Activated CD4-positive, alpha-beta memory T cell treated with anti-CD3 and anti-CD28 coated beads, Interleukin-2, amount 10 ng/mL, durations not matched to agents 7 days and 5 days (primary cell): Measurements from ENCODE around the gene NELFB. TPM values are rescaled to one million over a fixed set of nuclear protein-coding genes. Genes with fewer than 3 reads are reported as not detected.
"Not testable (repeated sequence)": the region's sequence is repeated elsewhere in the genome, so short reads cannot be mapped to it uniquely, and the experiment has no call there.

ENCODE experiments used
- CTCF ChIA-PET: fragments of 350-600 bp; sonication (Branson Sonifier 250); formaldehyde crosslinking; loops from one replicate; lab custom pipeline; 2021; ENCODE audit warnings: antibody characterized with exemption, inconsistent platforms; lab: Charles Lee
- POLR2A ChIA-PET: fragments of 350-600 bp; sonication (Branson Sonifier 250); formaldehyde crosslinking; loops from one replicate; lab custom pipeline; 2021; ENCODE audit warnings: antibody characterized with exemption; lab: Charles Lee
- DNase-seq: peaks from one replicate; pipeline ENCODE4 v3.0.0-alpha.2; 2020
- H3K27ac Mint-ChIP-seq: one replicate; pipeline ENCODE4 v1.8.0; 2021; ENCODE audit warnings: mild to moderate bottlenecking, mixed read lengths
- H3K27me3 Mint-ChIP-seq: one replicate; pipeline ENCODE4 v1.8.0; 2021; ENCODE audit warnings: mixed read lengths
- H3K36me3 Mint-ChIP-seq: one replicate; pipeline ENCODE4 v1.8.0; 2021; ENCODE audit warnings: low read depth, mixed read lengths
- H3K4me1 Mint-ChIP-seq: one replicate; pipeline ENCODE4 v1.8.0; 2021; ENCODE audit warnings: mixed read lengths
- H3K4me3 Mint-ChIP-seq: one replicate; pipeline ENCODE4 v1.8.0; 2021; ENCODE audit warnings: mild to moderate bottlenecking, mixed read lengths
- H3K9me3 Mint-ChIP-seq: one replicate; pipeline ENCODE4 v1.8.0; 2021; ENCODE audit warnings: mixed read lengths
- total RNA-seq, 2 experiments: library from RNA; stranded (reverse); gene quantifications; one replicate each; pipeline ENCODE4 v1.2.3, GENCODE V29; 2021

The NELFB gene
- total RNA-seq, 2 experiments from 2014 or later, result 58.8 to 59.6 TPM

DNA sequence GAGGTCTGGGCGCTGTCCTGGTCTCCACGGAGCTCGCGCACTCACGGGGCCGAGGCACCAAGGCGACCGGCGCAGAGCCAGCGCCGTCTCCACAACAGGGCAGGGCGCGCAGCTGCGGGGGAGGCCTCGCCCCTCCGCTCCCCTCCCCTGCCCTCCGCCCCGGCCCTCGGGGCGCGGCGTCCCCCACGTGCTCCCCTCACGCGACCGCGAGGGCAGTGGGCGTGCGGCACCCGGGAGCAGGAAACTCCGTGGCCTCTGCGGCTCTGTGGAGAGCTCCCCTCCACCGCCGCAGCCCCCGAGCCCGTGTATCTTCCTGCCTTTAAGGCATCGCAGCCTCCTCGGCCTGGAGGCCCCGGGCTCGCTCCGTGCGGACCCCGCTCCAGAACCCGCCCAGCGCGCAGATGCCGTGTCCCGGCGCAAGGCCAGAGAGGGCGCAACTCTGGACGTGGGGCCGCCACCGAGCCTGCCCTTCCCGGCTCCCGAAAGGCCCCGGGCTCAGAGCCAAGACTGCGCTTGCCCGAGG lies 14.7 kb upstream of the NELFB start:
- peaks cover 30% of the 10 kb centered on the region for H3K36me3 Mint-ChIP-seq
- H3K27me3 Mint-ChIP-seq, result no peaks in the 10 kb centered on the region
- no peaks in the 10 kb centered on the region for H3K9me3 Mint-ChIP-seq
- POLR2A ChIA-PET, result interaction anchor here (0.6 to 10.4 kb wide), 64 partner anchors 10 to 837 kb away, joined by 3 to 251 read pairs (median 4); partner anchors contain the start of genes AJM1, ANAPC2, CLIC3 and CYSRT1
- DNase-seq, result peak; percentile 75
- H3K4me1 Mint-ChIP-seq, result peaks cover 47% of the 10 kb centered on the region
- H3K4me3 Mint-ChIP-seq, result peak overlapping the region; percentile 72
- CTCF ChIA-PET, result interaction anchor here (0.9 to 2.6 kb wide), 9 partner anchors 13 to 214 kb away, joined by 3 to 12 read pairs (median 4); partner anchors contain the start of genes CYSRT1, NELFB, RNF224 and TOR4A
- peak overlapping the region; percentile 67 for H3K27ac Mint-ChIP-seq

DNA sequence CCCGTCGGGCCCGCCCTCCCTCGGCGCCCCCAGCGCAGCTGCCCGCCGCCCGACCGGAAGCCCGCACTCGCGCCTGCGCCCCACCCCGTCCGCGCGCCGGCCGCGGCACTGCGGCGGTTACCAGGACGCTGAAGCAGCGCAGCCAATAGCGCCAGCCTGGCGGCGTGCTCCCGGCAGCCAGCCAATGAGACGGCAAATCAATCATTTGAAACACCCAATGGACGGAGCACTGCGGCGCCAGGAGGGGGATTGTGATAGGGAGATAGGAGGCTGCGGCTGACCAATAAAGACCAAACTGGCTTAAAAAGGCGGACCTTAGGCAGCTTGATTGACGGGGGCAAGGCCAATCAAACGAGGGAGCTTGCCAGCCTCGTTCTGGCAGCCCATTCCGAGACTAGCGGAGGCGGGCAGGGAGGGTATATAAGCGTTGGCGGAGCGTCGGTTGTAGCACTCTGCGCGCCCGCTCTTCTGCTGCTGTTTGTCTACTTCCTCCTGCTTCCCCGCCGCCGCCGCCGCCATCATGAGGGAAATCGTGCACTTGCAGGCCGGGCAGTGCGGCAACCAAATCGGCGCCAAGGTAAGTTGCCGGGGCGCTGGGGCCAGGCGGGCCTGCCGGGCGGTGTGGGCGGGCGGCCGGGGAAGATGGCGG lies 14.2 kb upstream of the NELFB start, which contains the start of gene TUBB4B:
TSS of gene TUBB4B (plus strand) at position 447 of the 649 bp plus-strand sequence. CDS start at position 521, 74 bp downstream.
- Mint-ChIP-seq H3K4me3 (peak within 1 kb of the TSS; percentile 88), H3K36me3 (peaks cover 30% of the 10 kb centered on the region), H3K27me3 (no peaks in the 10 kb centered on the region), H3K4me1 (peaks cover 47% of the 10 kb centered on the region), H3K27ac (peak within 1 kb of the TSS; percentile 94), H3K9me3 (no peaks in the 10 kb centered on the region)
- CTCF ChIA-PET, result interaction anchor here (0.8 to 2.6 kb wide), 11 partner anchors 13 to 214 kb away, joined by 3 to 12 read pairs (median 4); partner anchors contain the start of genes CYSRT1, NELFB, RNF224 and TOR4A
- DNase-seq, result peak; percentile 99
- POLR2A ChIA-PET, result interaction anchor here (0.6 to 10.4 kb wide), 66 partner anchors 11 to 838 kb away, joined by 3 to 251 read pairs (median 4); partner anchors contain the start of genes AJM1, ANAPC2, CLIC3 and CYSRT1

DNA sequence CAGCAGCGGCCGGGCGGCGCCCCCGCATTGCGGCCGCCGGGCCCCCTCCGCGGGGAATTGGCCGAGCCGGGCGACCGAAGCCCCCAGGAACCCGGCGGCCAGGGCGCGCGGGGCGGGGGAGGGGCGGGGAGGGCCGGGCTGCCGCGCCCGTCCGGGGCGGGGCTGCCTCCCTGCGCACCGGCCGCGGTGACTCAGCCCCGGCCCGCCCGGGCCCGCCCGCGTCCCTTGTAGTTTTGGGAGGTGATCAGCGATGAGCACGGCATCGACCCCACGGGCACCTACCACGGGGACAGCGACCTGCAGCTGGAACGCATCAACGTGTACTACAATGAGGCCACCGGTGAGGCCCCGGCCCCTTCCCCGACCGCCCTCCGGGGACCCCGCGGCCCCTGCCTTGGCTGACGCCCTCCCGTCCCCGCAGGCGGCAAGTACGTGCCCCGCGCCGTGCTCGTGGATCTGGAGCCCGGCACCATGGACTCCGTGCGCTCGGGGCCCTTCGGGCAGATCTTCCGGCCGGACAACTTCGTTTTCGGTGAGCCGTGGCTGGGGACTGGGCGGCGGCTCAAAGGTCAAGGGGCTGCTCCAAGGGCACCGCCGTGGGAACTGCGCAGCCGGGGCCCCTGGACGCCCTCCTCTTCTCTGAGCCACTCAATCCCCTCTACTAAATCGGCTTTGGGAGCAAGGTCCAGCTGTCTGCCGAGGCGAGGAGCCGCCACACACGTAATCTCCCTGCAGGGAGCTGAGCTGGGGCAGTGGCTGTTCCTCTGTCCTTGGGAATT lies 13.4 kb upstream of the NELFB start:
- Mint-ChIP-seq H3K27ac (peak overlapping the region; percentile 72), H3K4me3 (peak overlapping the region; percentile 88), H3K36me3 (peaks cover 30% of the 10 kb centered on the region), H3K4me1 (peaks cover 45% of the 10 kb centered on the region), H3K9me3 (no peaks in the 10 kb centered on the region), H3K27me3 (no peaks in the 10 kb centered on the region)
- peak; percentile 75 for DNase-seq
- ChIA-PET POLR2A (interaction anchor here (0.6 to 10.4 kb wide), 50 partner anchors 11 to 513 kb away, joined by 3 to 251 read pairs (median 4); partner anchors contain the start of genes ANAPC2, CYSRT1, DPH7 and DPP7), CTCF (interaction anchor here (0.5 to 2.5 kb wide), 9 partner anchors 13 to 212 kb away, joined by 3 to 12 read pairs (median 4); partner anchors contain the start of genes CYSRT1, NELFB, RNF224 and TOR4A)

DNA sequence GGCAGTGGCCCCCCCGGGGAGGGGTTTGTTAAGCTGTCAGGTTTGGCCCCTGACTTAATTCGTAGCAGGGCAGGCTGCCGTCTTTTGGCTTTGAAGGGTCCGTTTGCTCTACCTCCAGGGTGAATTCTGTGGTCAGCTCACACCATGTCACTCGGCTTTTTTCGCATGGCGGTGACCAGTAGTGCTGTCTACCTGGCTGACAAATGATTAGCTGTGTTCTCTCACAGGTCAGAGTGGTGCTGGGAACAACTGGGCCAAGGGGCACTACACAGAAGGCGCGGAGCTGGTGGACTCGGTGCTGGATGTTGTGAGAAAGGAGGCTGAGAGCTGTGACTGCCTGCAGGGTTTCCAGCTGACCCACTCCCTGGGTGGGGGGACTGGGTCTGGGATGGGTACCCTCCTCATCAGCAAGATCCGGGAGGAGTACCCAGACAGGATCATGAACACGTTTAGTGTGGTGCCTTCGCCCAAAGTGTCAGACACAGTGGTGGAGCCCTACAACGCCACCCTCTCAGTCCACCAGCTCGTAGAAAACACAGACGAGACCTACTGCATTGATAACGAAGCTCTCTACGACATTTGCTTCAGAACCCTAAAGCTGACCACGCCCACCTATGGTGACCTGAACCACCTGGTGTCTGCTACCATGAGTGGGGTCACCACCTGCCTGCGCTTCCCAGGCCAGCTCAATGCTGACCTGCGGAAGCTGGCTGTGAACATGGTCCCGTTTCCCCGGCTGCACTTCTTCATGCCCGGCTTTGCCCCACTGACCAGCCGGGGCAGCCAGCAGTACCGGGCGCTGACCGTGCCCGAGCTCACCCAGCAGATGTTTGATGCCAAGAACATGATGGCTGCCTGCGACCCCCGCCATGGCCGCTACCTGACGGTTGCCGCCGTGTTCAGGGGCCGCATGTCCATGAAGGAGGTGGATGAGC lies 12.6 kb upstream of the NELFB start:
- CTCF ChIA-PET, result interaction anchor here (0.5 to 1.0 kb wide), 4 partner anchors 12 to 429 kb away, joined by 3 to 4 read pairs (median 3); no protein-coding TSS in a partner anchor

DNA sequence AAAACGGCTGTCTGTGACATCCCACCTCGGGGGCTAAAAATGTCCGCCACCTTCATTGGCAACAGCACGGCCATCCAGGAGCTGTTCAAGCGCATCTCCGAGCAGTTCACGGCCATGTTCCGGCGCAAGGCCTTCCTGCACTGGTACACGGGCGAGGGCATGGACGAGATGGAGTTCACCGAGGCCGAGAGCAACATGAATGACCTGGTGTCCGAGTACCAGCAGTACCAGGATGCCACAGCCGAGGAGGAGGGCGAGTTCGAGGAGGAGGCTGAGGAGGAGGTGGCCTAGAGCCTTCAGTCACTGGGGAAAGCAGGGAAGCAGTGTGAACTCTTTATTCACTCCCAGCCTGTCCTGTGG lies 11.9 kb upstream of the NELFB start:
- Mint-ChIP-seq H3K4me3 (peak overlapping the region; percentile 39), H3K4me1 (peaks cover 38% of the 10 kb centered on the region), H3K36me3 (peaks cover 30% of the 10 kb centered on the region)
- H3K27me3 Mint-ChIP-seq, H3K9me3 Mint-ChIP-seq, DNase-seq, H3K27ac Mint-ChIP-seq: not testable (repeated sequence)
- ChIA-PET POLR2A (interaction anchor here (1.1 to 10.4 kb wide), 7 partner anchors 10 to 129 kb away, joined by 3 to 251 read pairs (median 4); partner anchors contain the start of genes DPP7, NELFB and STPG3), CTCF (interaction anchor here (0.5 to 1.0 kb wide), 3 partner anchors 11 to 428 kb away, joined by 3 to 4 read pairs (median 3); no protein-coding TSS in a partner anchor)

More for the DNA sequence above, 12.6 kb upstream of the NELFB start:
- Mint-ChIP-seq H3K4me3 (peak overlapping the region; percentile 84), H3K4me1 (peaks cover 42% of the 10 kb centered on the region), H3K27me3 (no peaks in the 10 kb centered on the region), H3K9me3 (no peaks in the 10 kb centered on the region), H3K27ac (peak overlapping the region; percentile 72), H3K36me3 (peaks cover 30% of the 10 kb centered on the region)
- POLR2A ChIA-PET, result interaction anchor here (0.7 to 10.4 kb wide), 19 partner anchors 11 to 156 kb away, joined by 3 to 251 read pairs (median 3); partner anchors contain the start of genes CYSRT1, DPP7, MAN1B1 and NELFB
- no peak for DNase-seq

DNA sequence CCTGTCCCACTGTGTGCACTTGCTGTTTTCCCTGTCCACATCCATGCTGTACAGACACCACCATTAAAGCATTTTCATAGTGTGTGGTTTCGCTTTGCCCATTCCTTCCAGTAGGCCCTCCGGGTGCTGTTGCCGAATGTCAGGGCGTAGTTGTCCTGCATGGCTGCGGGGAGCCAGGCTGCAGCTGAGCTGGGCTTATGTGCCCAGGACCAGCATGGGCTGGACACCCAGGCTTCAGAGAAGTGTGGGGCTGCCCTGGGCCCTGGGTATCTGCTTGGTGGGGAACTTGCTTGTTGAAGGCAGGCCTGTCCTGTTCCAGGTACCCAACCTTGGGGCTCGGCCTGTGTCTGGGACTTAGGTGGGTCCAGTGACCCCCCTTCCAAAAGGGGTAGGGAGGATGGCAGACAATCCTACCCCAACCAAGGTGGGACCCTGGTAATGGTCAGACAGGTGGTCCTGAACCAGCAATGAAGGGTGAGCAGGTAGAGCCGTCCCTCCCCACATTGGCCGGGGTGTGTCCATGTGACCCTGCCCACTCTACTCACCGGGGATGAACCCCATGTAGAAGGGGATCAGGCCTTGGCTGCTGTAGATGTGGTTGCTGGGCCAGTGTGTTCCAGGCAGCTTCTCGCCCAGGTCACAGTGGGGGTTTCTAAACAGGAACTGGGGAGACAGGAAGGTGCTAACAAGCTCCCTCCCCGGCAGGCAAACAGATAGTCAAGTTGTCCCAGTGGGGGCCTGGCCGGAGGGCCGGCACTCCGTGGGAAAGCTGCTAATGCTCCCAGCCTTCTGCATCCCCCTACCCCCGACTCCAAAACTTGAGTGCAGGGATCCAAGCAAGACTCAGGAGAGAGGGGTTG lies 11.3 kb upstream of the NELFB start:
- ChIA-PET POLR2A (interaction anchor here (0.5 to 10.4 kb wide), 6 partner anchors 9 to 704 kb away, joined by 3 to 251 read pairs (median 4); partner anchors contain the start of genes DPP7, NELFB and STPG3), CTCF (no interaction called here)
- Mint-ChIP-seq H3K4me1 (peaks cover 32% of the 10 kb centered on the region), H3K4me3 (peak overlapping the region; percentile 39), H3K36me3 (peaks cover 30% of the 10 kb centered on the region), H3K27ac (no peak overlapping the region), H3K27me3 (no peaks in the 10 kb centered on the region), H3K9me3 (no peaks in the 10 kb centered on the region)
- no peak for DNase-seq

DNA sequence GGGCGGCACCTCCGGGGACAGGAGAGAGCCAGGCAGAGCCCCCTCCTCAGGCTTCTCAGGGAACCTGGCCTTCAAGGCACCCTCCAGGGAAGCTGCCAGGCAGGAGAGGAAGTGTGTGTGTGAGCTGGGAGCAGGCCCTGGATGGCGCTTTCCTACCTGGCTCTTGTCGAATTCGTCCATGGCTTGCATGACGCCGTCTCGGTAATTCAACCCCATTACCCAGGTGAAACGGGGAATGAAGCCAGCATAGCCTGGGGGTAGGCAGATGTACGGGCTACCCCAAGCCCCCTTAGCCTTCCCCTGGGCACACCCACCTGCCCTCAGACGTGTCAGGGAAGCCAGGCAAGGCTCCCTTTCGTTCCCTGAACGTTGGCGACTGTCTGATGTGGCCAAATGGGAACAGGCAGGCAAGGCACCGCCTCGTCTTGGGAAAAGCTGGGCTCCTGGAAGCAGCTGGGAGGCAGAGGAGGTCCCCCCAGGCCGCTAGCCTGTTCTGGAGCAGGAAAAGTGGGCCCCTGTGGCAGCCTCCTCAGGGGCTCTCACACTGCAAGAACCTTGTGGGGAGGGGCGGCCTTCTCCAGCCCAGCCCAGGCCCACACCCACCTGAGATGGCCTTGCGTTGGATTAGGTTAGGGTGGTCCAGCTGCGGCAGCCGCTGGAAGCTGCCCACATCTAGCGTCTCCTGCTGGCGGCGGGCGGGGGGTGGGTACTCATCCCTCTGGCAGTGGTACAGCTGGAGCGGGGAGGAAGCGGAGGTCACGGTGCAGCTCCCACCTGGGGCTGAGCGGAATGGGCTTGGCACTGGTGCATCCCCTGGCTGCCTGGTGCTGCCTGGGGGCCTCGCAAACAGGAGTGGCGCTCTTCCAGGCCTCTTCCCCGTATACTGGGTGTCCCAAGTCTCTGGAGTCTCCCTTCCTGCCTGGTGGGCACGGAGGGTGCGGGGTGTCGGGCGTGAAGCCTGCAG lies 10.4 kb upstream of the NELFB start:
- Mint-ChIP-seq H3K36me3 (peaks cover 30% of the 10 kb centered on the region), H3K4me1 (peaks cover 25% of the 10 kb centered on the region), H3K4me3 (no peak overlapping the region), H3K27me3 (no peaks in the 10 kb centered on the region), H3K27ac (no peak overlapping the region), H3K9me3 (no peaks in the 10 kb centered on the region)
- DNase-seq, result no peak
- ChIA-PET CTCF (no interaction called here), POLR2A (interaction anchor here (0.5 to 10.4 kb wide), 5 partner anchors 8 to 705 kb away, joined by 3 to 251 read pairs (median 4); partner anchors contain the start of genes NELFB and STPG3)

DNA sequence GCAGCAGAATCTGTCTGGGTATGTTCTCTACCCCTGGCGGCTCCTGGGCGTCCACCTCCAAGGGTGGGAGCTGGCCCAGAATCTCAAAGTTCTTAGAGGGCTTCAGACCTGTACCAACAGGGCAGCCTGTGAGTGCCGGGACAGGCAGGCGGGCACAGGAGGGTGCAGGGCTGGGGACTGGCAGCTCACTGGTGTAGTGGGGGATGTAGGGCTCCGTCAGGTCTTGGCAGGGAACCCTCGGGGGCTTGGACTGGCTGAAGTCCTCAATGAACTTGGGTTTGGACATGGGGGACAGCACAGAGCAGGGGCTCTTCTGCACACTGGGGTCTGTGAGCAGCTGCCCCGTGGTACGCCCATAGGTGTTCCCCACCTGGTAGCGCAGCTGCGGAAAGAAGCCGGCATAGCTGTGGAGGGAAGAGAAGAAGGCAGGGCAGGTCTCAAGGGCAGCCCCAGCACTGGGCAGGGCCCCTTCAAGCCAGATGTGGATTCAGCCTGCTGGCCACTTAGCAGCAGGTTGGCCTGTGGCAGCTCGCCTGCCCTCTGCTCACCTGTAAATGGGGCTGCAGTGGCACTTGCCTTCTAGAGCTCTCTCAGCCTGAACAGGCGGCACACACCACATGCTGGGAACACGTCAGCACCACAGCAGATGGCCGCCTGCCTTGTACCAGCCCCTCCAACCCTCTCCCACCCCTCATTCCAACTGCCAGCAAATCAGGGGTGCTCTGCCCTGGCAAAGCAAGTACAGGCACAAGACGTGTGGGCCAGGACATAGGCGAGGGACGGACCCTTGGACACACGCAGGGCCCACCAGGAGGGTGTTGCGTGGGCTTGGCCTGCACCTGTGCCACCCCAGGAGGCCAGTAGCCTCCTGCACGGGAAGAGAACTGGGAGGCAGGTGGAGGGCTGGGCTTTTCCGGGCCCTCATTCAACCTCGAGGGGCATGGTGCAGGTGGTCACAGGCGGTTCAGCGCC lies 9.4 kb upstream of the NELFB start:
- ChIA-PET POLR2A (interaction anchor here (1.3 to 10.4 kb wide), 2 partner anchors 7 to 131 kb away, joined by 3 to 251 read pairs; partner anchors contain the start of genes DPP7, NELFB and STPG3), CTCF (interaction anchor here (0.8 kb wide), 1 partner anchor 9 kb away, joined by 3 read pairs; no protein-coding TSS in a partner anchor)
- Mint-ChIP-seq H3K36me3 (peaks cover 30% of the 10 kb centered on the region), H3K27me3 (no peaks in the 10 kb centered on the region), H3K9me3 (no peaks in the 10 kb centered on the region), H3K4me1 (peaks cover 24% of the 10 kb centered on the region), H3K27ac (no peak overlapping the region), H3K4me3 (no peak overlapping the region)
- no peak for DNase-seq
